IMR-90 (cell line): ENCODE results near the gene VARS2. TPM values are rescaled to one million over a fixed set of nuclear protein-coding genes. Genes with fewer than 3 reads are reported as not detected.

Experiments used
- ATAC-seq: fragments of 200-7000 bp; cut with Tn5 transposase; 2 replicates; pipeline ENCODE4 v1.9.1; 2020; ENCODE audit warnings: low read depth, mild to moderate bottlenecking, moderate library complexity
- BruUV-seq: library from RNA; stranded (reverse); fragments of 400-500 nt; replicated peaks from 2 replicates; lab custom pipeline; 2021; lab: Mats Ljungman, UMichigan
- CTCF ChIA-PET: fragments of 300-600 bp; formaldehyde crosslinking; extraction: SDS; loops from one replicate; lab custom pipeline; 2021; ENCODE audit warnings: antibody characterized with exemption; lab: Yijun Ruan, JAX
- POLR2A ChIA-PET: fragments of 300-600 bp; sonication (Branson Sonifier 250); formaldehyde crosslinking; loops from one replicate; lab custom pipeline; 2022; ENCODE audit warnings: antibody characterized with exemption; ENCODE audit not compliant: unreplicated experiment; lab: Charles Lee
- DNase-seq: peaks from one replicate; pipeline ENCODE4 v3.0.0; 2013
- H2AFZ ChIP-seq: replicated peaks from 2 replicates; pipeline ENCODE3; 2013; ENCODE audit warnings: low read length, mild to moderate bottlenecking; ENCODE audit not compliant: poor library complexity
- H2AK5ac ChIP-seq: 2 replicates; pipeline ENCODE4 v1.6.1; 2013; ENCODE audit warnings: low read depth, low read length, inconsistent platforms
- H2AK9ac ChIP-seq: replicated peaks from 2 replicates; pipeline ENCODE3; 2013; ENCODE audit warnings: mild to moderate bottlenecking, low read depth, low read length, moderate library complexity; ENCODE audit not compliant: poor library complexity
- H2BK120ac ChIP-seq: 2 replicates; pipeline ENCODE4 v1.6.1; 2013; ENCODE audit warnings: low read depth, low read length, inconsistent platforms
- H2BK15ac ChIP-seq: 3 replicates; pipeline ENCODE4 v1.6.1; 2013; ENCODE audit warnings: low read depth, low read length, inconsistent platforms
- H2BK20ac ChIP-seq: 2 replicates; pipeline ENCODE4 v1.6.1; 2013; ENCODE audit warnings: low read depth, mild to moderate bottlenecking, inconsistent platforms, low read length, moderate library complexity
- H2BK5ac ChIP-seq: 2 replicates; pipeline ENCODE4 v1.6.1; 2013; ENCODE audit warnings: mild to moderate bottlenecking, low read depth, low read length, inconsistent platforms; ENCODE audit not compliant: poor library complexity, severe bottlenecking
- H3K14ac ChIP-seq: replicated peaks from 2 replicates; pipeline ENCODE4 v1.6.1; 2013; ENCODE audit warnings: low read depth, low read length, inconsistent platforms
- H3K18ac ChIP-seq: 2 replicates; pipeline ENCODE4 v1.6.1; 2013; ENCODE audit warnings: low read depth, low read length, control low read depth
- H3K23ac ChIP-seq: 2 replicates; pipeline ENCODE4 v1.6.1; 2013; ENCODE audit warnings: low read depth, low read length, inconsistent platforms
- H3K27ac ChIP-seq: 2 replicates; pipeline ENCODE4 v1.5.1; 2013; ENCODE audit warnings: mild to moderate bottlenecking, control low read depth, low read length; ENCODE audit not compliant: insufficient read depth
- H3K27me3 ChIP-seq: 2 replicates; pipeline ENCODE4 v1.6.1; 2013; ENCODE audit warnings: low read length; ENCODE audit not compliant: control insufficient read depth, insufficient read depth
- H3K36me3 ChIP-seq: 2 replicates; pipeline ENCODE4 v1.6.1; 2013; ENCODE audit warnings: low read length, mixed read lengths; ENCODE audit not compliant: control insufficient read depth, insufficient read depth
- H3K4ac ChIP-seq: 2 replicates; pipeline ENCODE4 v1.6.1; 2013; ENCODE audit warnings: low read depth, low read length, inconsistent platforms
- H3K4me1 ChIP-seq: 2 replicates; pipeline ENCODE4 v1.6.1; 2013; ENCODE audit warnings: low read length, mixed read lengths; ENCODE audit not compliant: control insufficient read depth, insufficient read depth
- H3K4me2 ChIP-seq: 2 replicates; pipeline ENCODE4 v1.6.1; 2013; ENCODE audit warnings: low read depth, mild to moderate bottlenecking, control low read depth, low read length, moderate library complexity
- H3K4me3 ChIP-seq: 2 replicates; pipeline ENCODE4 v1.5.1; 2013; ENCODE audit warnings: low read depth, mild to moderate bottlenecking, control low read depth, low read length, moderate library complexity; ENCODE audit not compliant: insufficient read depth
- H3K56ac ChIP-seq: 2 replicates; pipeline ENCODE4 v1.6.1; 2013; ENCODE audit warnings: low read length, inconsistent platforms; ENCODE audit not compliant: insufficient read depth; ENCODE audit errors: extremely low read depth
- H3K79me1 ChIP-seq, 2 experiments: 2 replicates each; pipeline ENCODE4 v1.6.1; 2013; ENCODE audit warnings: low read length in 2 of 2, inconsistent platforms in 1 of 2, low read depth in 1 of 2
- H3K9ac ChIP-seq: 2 replicates; pipeline ENCODE4 v1.6.1; 2013; ENCODE audit warnings: low read depth, low read length, control low read depth
- H3K9me1 ChIP-seq: 2 replicates; pipeline ENCODE4 v1.6.1; 2013; ENCODE audit warnings: low read length, inconsistent platforms; ENCODE audit not compliant: insufficient read depth
- H3K9me3 ChIP-seq: 2 replicates; pipeline ENCODE4 v1.6.1; 2013; ENCODE audit warnings: low read length; ENCODE audit not compliant: control insufficient read depth, insufficient read depth
- H4K20me1 ChIP-seq: 2 replicates; pipeline ENCODE4 v1.6.1; 2013; ENCODE audit warnings: low read length, inconsistent platforms; ENCODE audit not compliant: insufficient read depth
- H4K5ac ChIP-seq: 2 replicates; pipeline ENCODE4 v1.6.1; 2013; ENCODE audit warnings: mild to moderate bottlenecking, low read depth, low read length, control low read depth
- H4K8ac ChIP-seq, 2 experiments: 2 replicates each; pipeline ENCODE4 v1.6.1; 2013; ENCODE audit warnings: low read depth in 2 of 2, low read length in 2 of 2, control low read depth in 1 of 2, inconsistent platforms in 1 of 2
- H4K91ac ChIP-seq: 2 replicates; pipeline ENCODE4 v1.6.1; 2013; ENCODE audit warnings: low read depth, low read length, inconsistent platforms; ENCODE audit not compliant: insufficient read depth
- BHLHE40 ChIP-seq: fragments of 150-350 bp; IDR thresholded peaks from 2 replicates; pipeline ENCODE4 v1.6.1; 2016; ENCODE audit warnings: mild to moderate bottlenecking, low read depth, low read length
- CEBPB ChIP-seq: IDR thresholded peaks from 2 replicates; pipeline ENCODE4 v1.6.1; 2012; ENCODE audit warnings: low read depth, low read length, improper control_type of control experiment
- MAFK ChIP-seq: IDR thresholded peaks from 2 replicates; pipeline ENCODE4 v1.6.1; 2012; ENCODE audit warnings: low read depth, low read length, improper control_type of control experiment
- MAZ ChIP-seq: IDR thresholded peaks from 2 replicates; pipeline ENCODE4 v1.6.1; 2012; ENCODE audit warnings: low read depth, mild to moderate bottlenecking, low read length, improper control_type of control experiment, moderate library complexity, borderline replicate concordance
- MXI1 ChIP-seq: IDR thresholded peaks from 2 replicates; pipeline ENCODE4 v1.6.1; 2012; ENCODE audit warnings: low read depth, mild to moderate bottlenecking, low read length, moderate library complexity, borderline replicate concordance
- POLR2A ChIP-seq: IDR thresholded peaks from 2 replicates; pipeline ENCODE4 v1.6.1; 2012; ENCODE audit warnings: mild to moderate bottlenecking, low read depth, low read length
- RAD21 ChIP-seq: IDR thresholded peaks from 2 replicates; pipeline ENCODE4 v1.6.1; 2012; ENCODE audit warnings: low read length, improper control_type of control experiment
- RCOR1 ChIP-seq: IDR thresholded peaks from 2 replicates; pipeline ENCODE4 v1.6.1; 2012; ENCODE audit warnings: mild to moderate bottlenecking, low read length, improper control_type of control experiment; ENCODE audit not compliant: insufficient replicate concordance
- WGBS, 2 experiments: methylation state at CpG; one replicate each; pipeline versions ENCODE4 v1.1.5 to v1.1.7; 2013; ENCODE audit warnings: missing lambda C conversion rate in 2 of 2; ENCODE audit not compliant: insufficient read length in 1 of 2; ENCODE audit errors: extremely low coverage in 2 of 2; 5-methylcytosine and 5-hydroxymethylcytosine counted together
- dilution Hi-C: fragments of 300-500 bp; cut with HindIII; formaldehyde crosslinking; loops from one replicate; pipeline ENCODE4 v1.14.3; 2018; ENCODE audit warnings: low sequenced_read_pairs; ENCODE audit not compliant: unreplicated experiment
- in situ Hi-C: fragments of 300-500 bp; cut with MboI; formaldehyde crosslinking; loops from 3 replicates; pipeline ENCODE4 v1.14.3; 2019; ENCODE audit warnings: low sequenced_read_pairs, inconsistent platforms, mixed read lengths
- intact Hi-C: fragments of 100-400 bp; cut with micrococcal nuclease; formaldehyde crosslinking; loops from 2 replicates; pipeline ENCODE4 v1.10.0; 2022
- polyA plus RNA-seq, 3 experiments: library from polyadenylated mRNA; depleted of rRNA; stranded (reverse); fragments of >200 nt; gene quantifications; 2 replicates each; pipeline ENCODE4 v1.2.3, GENCODE V29; 2012; ENCODE audit warnings: low replicate concordance in 1 of 3
- total RNA-seq: library from RNA; depleted of rRNA; stranded (reverse); fragments of >200 nt; gene quantifications from 2 replicates; pipeline ENCODE4 v1.2.3, GENCODE V29; 2012
- TF ChIP-seq, protein P1 (sequence below): fragments of 150-350 bp; IDR thresholded peaks from 2 replicates; pipeline ENCODE4 v1.6.1; 2017; ENCODE audit warnings: mild to moderate bottlenecking, antibody characterized with exemption, low read length, low read depth
- TF ChIP-seq, protein P2 (sequence below): fragments of 150-350 bp; IDR thresholded peaks from 2 replicates; pipeline ENCODE4 v1.6.1; 2016; ENCODE audit warnings: low read depth, mild to moderate bottlenecking, low read length, moderate library complexity, borderline replicate concordance

VARS2 gene
- total and polyA plus RNA-seq, 2 of the 4 experiments (the other 2 are of a cell fraction), result 7.2 to 14.0 TPM

DNA sequence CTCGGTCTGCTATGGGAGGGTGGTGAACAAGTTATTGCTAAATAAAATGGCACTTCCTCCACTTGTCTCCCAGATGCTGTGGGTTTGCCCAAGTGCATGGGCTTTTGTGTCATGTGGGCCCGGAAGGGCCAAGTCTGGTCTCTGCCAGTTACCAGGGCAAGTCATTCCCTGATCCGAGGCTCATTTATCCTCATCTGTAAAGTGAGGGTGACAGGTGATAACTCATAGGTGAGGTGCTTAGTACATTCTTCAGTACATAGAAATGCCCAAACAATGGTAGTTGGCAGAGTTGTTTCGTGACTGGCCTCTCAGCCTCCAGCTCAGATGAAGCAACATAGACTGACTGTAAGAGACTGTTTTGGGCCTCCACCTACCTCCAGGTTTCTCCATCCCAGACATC is 24.7 kb downstream of the VARS2 start:
- ChIA-PET POLR2A (no interaction called here), CTCF (interaction anchor here (1.1 kb wide), 1 partner anchor 141 kb away, joined by 3 read pairs; no protein-coding TSS in a partner anchor)
- Histone ChIP-seq H3K23ac (no peak overlapping the region), H2AK9ac (no peak overlapping the region), H3K18ac (no peak overlapping the region), H3K4me2 (no peak overlapping the region), H3K27ac (no peak overlapping the region), H3K4me1 (peaks cover 1% of the 10 kb centered on the region; the same call in 1 of the 2 replicates), H3K4ac (no peak overlapping the region), H2BK15ac (no peak overlapping the region), H4K5ac (no peak overlapping the region), H2BK5ac (no peak overlapping the region), H3K9ac (no peak overlapping the region), H3K36me3 (no peaks in the 10 kb centered on the region), H3K14ac (no peak overlapping the region), H3K4me3 (no peak overlapping the region), H3K9me1 (peaks cover 10% of the 10 kb centered on the region), H2BK20ac (no peak overlapping the region), H4K20me1 (no peaks in the 10 kb centered on the region), H3K79me1 (no peaks in the 10 kb centered on the region), H2AK5ac (no peak overlapping the region), H4K91ac (no peak overlapping the region), H2BK120ac (no peak overlapping the region), H3K27me3 (peaks cover 53% of the 10 kb centered on the region), H3K56ac (no peak overlapping the region), H3K9me3 (no peaks in the 10 kb centered on the region), H2AFZ (no peak overlapping the region), H4K8ac (no peak overlapping the region)
- no CpG with 5 or more reads among the region's 4 CpGs for WGBS, 2 experiments
- dilution Hi-C loops, result no loop called here
- no peak for DNase-seq
- intact Hi-C loops, result no loop called here
- TF ChIP-seq BHLHE40 (no peak), CEBPB (no peak), MXI1 (no peak), POLR2A (no peak), MAZ (no peak), RCOR1 (no peak), RAD21 (no peak), MAFK (no peak)
- TF ChIP-seq, protein P1, sequence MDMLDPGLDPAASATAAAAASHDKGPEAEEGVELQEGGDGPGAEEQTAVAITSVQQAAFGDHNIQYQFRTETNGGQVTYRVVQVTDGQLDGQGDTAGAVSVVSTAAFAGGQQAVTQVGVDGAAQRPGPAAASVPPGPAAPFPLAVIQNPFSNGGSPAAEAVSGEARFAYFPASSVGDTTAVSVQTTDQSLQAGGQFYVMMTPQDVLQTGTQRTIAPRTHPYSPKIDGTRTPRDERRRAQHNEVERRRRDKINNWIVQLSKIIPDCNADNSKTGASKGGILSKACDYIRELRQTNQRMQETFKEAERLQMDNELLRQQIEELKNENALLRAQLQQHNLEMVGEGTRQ, result no peak
- TF ChIP-seq, protein P2, sequence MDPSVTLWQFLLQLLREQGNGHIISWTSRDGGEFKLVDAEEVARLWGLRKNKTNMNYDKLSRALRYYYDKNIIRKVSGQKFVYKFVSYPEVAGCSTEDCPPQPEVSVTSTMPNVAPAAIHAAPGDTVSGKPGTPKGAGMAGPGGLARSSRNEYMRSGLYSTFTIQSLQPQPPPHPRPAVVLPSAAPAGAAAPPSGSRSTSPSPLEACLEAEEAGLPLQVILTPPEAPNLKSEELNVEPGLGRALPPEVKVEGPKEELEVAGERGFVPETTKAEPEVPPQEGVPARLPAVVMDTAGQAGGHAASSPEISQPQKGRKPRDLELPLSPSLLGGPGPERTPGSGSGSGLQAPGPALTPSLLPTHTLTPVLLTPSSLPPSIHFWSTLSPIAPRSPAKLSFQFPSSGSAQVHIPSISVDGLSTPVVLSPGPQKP, result no peak
- in situ Hi-C loops, result no loop called here
- no peak for ATAC-seq
- no TSS peak for BruUV-seq
